D721Med (cell line): Measurements from ENCODE around the gene VPS13D.
"Not testable (repeated sequence)": the region's sequence is repeated elsewhere in the genome, so short reads cannot be mapped to it uniquely, and the experiment has no call there.

Source experiments
- DNase-seq: peaks from one replicate; pipeline ENCODE4 v3.0.0; 2011; ENCODE audit warnings: low spot score; ENCODE audit not compliant: insufficient read length
- FAIRE-seq: peaks from 2 replicates; lab custom pipeline; 2011; peaks lifted over from hg19 to GRCh38; lab: Jason Lieb, UNC
- TF ChIP-seq, protein P1 (sequence below): IDR thresholded peaks from 2 replicates; pipeline ENCODE4 v1.5.1; 2012; ENCODE audit warnings: mild to moderate bottlenecking, control low read depth; ENCODE audit not compliant: insufficient read depth; ENCODE audit errors: missing control alignments

VPS13D gene

DNA sequence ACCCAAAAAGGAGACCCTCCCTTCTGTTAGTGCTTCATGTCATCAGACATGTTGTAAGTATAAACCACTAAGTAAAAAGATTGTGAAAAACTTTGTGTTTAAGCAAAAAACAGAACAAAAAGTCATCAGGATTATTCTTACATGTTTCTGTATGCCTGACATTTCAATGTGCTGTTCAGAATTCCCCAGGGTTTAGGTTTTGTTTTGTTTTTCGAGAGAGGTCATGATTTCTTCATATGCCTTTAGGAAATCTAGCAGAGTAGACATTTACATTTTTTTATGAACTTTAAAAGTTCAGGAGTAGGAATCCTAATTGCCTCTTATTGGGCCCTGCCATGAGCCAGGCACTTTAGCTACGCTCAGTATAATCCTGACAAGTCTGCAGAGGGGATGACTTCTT is 85.3 kb downstream of the VPS13D start:
- FAIRE-seq, result no peak
- TF ChIP-seq, protein P1, sequence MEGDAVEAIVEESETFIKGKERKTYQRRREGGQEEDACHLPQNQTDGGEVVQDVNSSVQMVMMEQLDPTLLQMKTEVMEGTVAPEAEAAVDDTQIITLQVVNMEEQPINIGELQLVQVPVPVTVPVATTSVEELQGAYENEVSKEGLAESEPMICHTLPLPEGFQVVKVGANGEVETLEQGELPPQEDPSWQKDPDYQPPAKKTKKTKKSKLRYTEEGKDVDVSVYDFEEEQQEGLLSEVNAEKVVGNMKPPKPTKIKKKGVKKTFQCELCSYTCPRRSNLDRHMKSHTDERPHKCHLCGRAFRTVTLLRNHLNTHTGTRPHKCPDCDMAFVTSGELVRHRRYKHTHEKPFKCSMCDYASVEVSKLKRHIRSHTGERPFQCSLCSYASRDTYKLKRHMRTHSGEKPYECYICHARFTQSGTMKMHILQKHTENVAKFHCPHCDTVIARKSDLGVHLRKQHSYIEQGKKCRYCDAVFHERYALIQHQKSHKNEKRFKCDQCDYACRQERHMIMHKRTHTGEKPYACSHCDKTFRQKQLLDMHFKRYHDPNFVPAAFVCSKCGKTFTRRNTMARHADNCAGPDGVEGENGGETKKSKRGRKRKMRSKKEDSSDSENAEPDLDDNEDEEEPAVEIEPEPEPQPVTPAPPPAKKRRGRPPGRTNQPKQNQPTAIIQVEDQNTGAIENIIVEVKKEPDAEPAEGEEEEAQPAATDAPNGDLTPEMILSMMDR, result no peak
- no peak for DNase-seq

DNA sequence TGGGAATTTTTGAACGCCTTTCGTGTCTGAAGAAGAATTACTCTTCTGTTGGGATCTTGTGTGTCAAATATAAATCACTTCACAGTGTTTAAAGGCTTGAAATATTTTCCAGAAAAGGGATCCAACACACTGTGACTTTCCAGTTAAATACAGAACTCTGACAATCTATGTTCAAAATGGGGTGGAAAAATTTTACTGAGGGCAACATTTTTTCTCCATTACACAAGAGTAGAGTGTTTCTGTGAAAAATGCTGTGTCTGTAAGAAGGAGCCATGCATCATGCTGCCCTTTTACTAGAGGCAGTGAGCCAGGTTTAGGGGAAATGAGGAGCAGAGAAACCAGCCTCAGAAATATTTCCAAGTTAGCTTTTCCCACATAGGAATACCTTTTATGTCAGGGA is 86.5 kb downstream of the VPS13D start:
- DNase-seq (no peak), FAIRE-seq (no peak)
- TF ChIP-seq, protein P1, result no peak

DNA sequence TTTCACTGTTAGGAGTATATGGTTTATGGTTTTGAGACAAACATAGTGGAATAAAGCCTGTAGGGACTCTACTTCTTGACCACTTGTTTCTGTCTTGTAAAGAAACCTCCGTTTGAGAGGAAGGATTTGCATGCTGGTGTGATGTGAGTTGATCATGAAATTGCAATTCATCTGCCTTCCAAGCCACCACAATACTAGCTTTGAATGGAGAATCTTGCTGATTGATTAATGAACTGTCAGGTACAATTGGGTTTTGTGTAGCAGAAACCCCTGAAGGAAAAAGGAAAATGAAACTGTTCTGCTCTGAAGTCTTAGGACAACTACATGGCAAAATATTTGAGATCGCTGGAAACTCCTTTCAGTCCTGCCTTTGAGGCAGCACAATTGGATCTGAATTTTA is 90.7 kb downstream of the VPS13D start:
- TF ChIP-seq, protein P1, result no peak
- FAIRE-seq, result no peak
- no peak for DNase-seq

DNA sequence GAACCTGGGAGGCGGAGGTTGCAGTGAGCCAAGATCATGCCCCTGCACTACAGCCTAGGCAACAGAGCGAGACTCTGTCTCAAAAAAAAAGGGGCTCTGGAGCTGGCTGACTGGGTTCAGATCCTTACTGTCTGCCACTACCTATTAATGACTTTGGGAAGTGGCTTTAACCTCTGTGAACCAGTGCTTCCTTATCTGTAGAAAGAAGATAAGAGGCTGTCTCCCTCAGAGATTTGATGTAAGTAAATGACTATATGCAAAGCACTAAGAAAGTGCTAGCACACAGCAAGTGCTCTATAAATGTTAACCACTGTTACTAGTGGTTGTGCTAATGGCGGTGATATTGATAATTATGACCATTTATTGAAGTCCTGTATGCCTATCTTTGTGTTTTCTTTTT is 94.6 kb downstream of the VPS13D start:
- FAIRE-seq, result no peak
- TF ChIP-seq, protein P1, result no peak
- DNase-seq, result no peak

DNA sequence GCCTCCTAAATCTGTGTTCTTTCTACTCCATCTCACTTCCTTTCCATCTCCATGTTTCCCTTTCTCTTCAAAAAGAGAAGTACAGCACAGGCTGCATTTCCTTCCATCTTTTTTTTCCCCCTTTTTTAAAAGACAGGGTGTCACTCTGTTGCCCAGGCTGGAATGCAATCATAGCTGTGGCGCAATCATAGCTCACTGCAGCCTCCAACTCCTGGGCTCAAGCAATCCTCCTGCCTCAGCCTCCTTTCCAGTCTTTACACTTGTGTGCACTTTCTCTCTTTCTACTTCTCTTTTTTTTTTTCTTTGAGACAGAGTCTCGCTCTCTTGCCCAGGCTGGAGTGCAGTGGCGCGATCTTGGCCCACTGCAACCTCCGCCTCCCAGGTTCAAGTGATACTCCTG is 95.1 kb downstream of the VPS13D start:
- not testable (repeated sequence) for FAIRE-seq, DNase-seq

DNA sequence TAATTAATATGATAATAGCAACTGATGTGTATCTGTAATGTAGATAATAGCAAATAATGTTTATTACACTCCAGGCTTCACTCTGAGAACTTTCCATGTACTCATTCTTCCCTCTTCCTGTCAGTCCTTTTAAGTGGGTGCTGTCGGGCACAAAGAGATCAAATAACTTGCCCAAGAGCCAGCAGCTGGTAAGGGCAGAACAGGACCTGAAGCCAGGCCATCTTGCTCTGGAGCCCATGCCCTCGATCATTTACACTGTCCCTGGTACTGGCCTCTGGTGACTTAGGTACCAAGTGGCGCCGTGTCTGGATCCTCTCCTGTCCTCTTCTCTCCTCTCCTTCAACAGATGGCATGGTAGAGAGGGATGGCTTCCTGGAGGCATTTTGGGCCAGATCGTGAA is 97.2 kb downstream of the VPS13D start:
- DNase-seq (no peak), FAIRE-seq (no peak)
- TF ChIP-seq, protein P1, result no peak

DNA sequence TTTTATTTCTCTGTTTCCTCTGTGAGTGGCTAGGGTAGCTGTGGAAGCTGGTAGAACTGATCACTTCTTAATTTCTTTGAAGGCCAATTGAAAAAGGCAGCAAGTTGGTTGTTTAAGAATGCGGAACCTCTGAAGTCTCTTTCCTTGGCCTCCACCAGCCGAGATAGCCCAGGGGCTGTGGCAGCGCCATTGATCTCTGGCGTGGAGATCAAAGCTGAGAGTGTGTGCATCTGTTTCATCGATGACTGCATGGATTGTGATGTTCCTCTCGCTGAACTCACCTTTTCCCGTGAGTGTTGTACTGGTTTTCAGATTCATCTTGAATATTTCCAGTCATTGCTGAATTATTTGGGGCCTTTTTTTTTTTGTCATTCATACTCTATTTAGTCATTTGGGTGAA is 97.7 kb downstream of the VPS13D start:
- FAIRE-seq, result no peak
- DNase-seq, result no peak
- TF ChIP-seq, protein P1, result no peak
